ENCODE data around the gene PSMB10.

The PSMB10 gene

GRCh38 chr16:67942200-67942509 lies 5.5 kb upstream of the PSMB10 start:
- TF ChIP-seq AEBP2 (tag by site-specific recombination; IDR thresholded peaks at IDR 0.05; ENCODE audit: borderline replicate concordance) (no peak), ZNF561 (tag by site-specific recombination; IDR thresholded peaks at IDR 0.05; ENCODE audit: borderline replicate concordance) (no peak), ZNF600 (tag by site-specific recombination; IDR thresholded peaks at IDR 0.05) (no peak), ZSCAN30 (tag by site-specific recombination; IDR thresholded peaks at IDR 0.05) (peak; percentile 18; the same call in 1 of the 2 replicates), GLIS1 (tag by site-specific recombination; IDR thresholded peaks at IDR 0.05) (no peak), HOXC10 (CRISPR knock-in tag; IDR thresholded peaks at IDR 0.05) (no peak), ZNF26 (tag by site-specific recombination; IDR thresholded peaks at IDR 0.05) (no peak), CTCF (tag by site-specific recombination; IDR thresholded peaks at IDR 0.05) (peak; percentile 70), ZNF521 (tag by site-specific recombination; IDR thresholded peaks at IDR 0.05) (no peak), ZNF248 (tag by site-specific recombination; IDR thresholded peaks at IDR 0.05) (no peak), PRDM10 (tag by site-specific recombination; IDR thresholded peaks at IDR 0.05) (peak; percentile 74)
- H3K4me1 ChIP-seq (ENCODE audit: control insufficient read depth, insufficient read depth, low read length): no peaks in the 10 kb centered on the region
- H3K4me3 ChIP-seq (ENCODE audit: low read depth, low read length): no peak overlapping the region
- no peaks in the 10 kb centered on the region for H3K9me3 ChIP-seq (ENCODE audit: control insufficient read depth, insufficient read depth, low read depth, low read length)
- ChIA-PET CTCF (interaction anchor here (0.6 to 2.3 kb wide), 23 partner anchors 10 to 1230 kb away, joined by 3 to 14 read pairs (median 3); partner anchors contain the start of gene NRN1L), POLR2A (interaction anchor here (0.8 to 1.3 kb wide), 3 partner anchors 18 to 98 kb away, joined by 3 to 7 read pairs (median 4); no protein-coding TSS in a partner anchor)
- H3K36me3 ChIP-seq (ENCODE audit: control insufficient read depth in 2 of 2, insufficient read depth in 1 of 2, low read length in 2 of 2): peaks cover 0 to 64% of the 10 kb centered on the region in 2 experiments; a peak in 2 of 3 replicates
- no peak overlapping the region for H3K27ac ChIP-seq (ENCODE audit: extremely low read depth, low read depth, low read length)

- H3K9me3 ChIP-seq (ENCODE audit: control insufficient read depth, insufficient read depth, low read depth, low read length): no peaks in the 10 kb centered on the region
- POLR2A ChIA-PET: interaction anchor here (0.8 to 1.3 kb wide), 3 partner anchors 18 to 99 kb away, joined by 3 to 7 read pairs (median 4); no protein-coding TSS in a partner anchor
- no peaks in the 10 kb centered on the region for H3K4me1 ChIP-seq (ENCODE audit: control insufficient read depth, insufficient read depth, low read length)
- no peak overlapping the region for H3K4me3 ChIP-seq (ENCODE audit: low read depth, low read length)
- CTCF ChIA-PET: interaction anchor here (0.6 to 2.3 kb wide), 21 partner anchors 10 to 1229 kb away, joined by 3 to 14 read pairs (median 4); partner anchors contain the start of gene NRN1L
- peaks cover 0 to 58% of the 10 kb centered on the region in 2 experiments; a peak in 2 of 3 replicates for H3K36me3 ChIP-seq (ENCODE audit: control insufficient read depth in 2 of 2, insufficient read depth in 1 of 2, low read length in 2 of 2)
- H3K27ac ChIP-seq (ENCODE audit: extremely low read depth, low read depth, low read length): no peak overlapping the region
- no peak for TF ChIP-seq ZNF623 (tag by site-specific recombination; IDR thresholded peaks at IDR 0.05)
- no peak for TF ChIP-seq ZNF580 (tag by site-specific recombination; IDR thresholded peaks at IDR 0.05)
- peak; percentile 80 for TF ChIP-seq ZFHX2 (tag by site-specific recombination; conservative IDR thresholded peaks at IDR 0.05)
- no peak for TF ChIP-seq MEIS1 (CRISPR knock-in tag; IDR thresholded peaks at IDR 0.05; ENCODE audit: borderline replicate concordance)
- TF ChIP-seq BCL11B (tag by site-specific recombination; IDR thresholded peaks at IDR 0.05; ENCODE audit: low read depth): no peak
- TF ChIP-seq ZSCAN23 (tag by site-specific recombination; IDR thresholded peaks at IDR 0.05): no peak
- no peak for TF ChIP-seq ZNF600 (tag by site-specific recombination; IDR thresholded peaks at IDR 0.05)
- TF ChIP-seq ZNF549 (tag by site-specific recombination; IDR thresholded peaks at IDR 0.05): no peak
- no peak for TF ChIP-seq ZBTB26 (tag by site-specific recombination; optimal IDR thresholded peaks at IDR 0.05)
- no peak for TF ChIP-seq ZSCAN18 (tag by site-specific recombination; IDR thresholded peaks at IDR 0.05)
- TF ChIP-seq ZNF571 (tag by site-specific recombination; IDR thresholded peaks at IDR 0.05): no peak
- TF ChIP-seq ZBTB20 (tag by site-specific recombination; IDR thresholded peaks at IDR 0.05): no peak
Observed at GRCh38 chr16:67941469-67942199, 5.0 kb upstream of the PSMB10 start.
